Endothelial cell of umbilical vein (primary cell): ENCODE measurements around the gene RTN4. TPM values are rescaled to one million over a fixed set of nuclear protein-coding genes. Genes with fewer than 3 reads are reported as not detected.

ENCODE experiments used
- BruUV-seq: library from RNA; stranded (reverse); fragments of 400-500 nt; replicated peaks from 2 replicates; lab custom pipeline; 2021; lab: Mats Ljungman, UMichigan
- CTCF ChIA-PET: fragments of 300-600, 350-600 bp; sonication (Branson Sonifier 250); formaldehyde crosslinking; loops from one replicate; lab custom pipeline; 2021; ENCODE audit warnings: antibody characterized with exemption, inconsistent platforms; lab: Charles Lee
- POLR2A ChIA-PET: fragments of 300-600, 350-600 bp; sonication (Branson Sonifier 250); formaldehyde crosslinking; loops from one replicate; lab custom pipeline; 2021; ENCODE audit warnings: antibody characterized with exemption, inconsistent platforms; lab: Charles Lee
- DNase-seq: peaks from one replicate; pipeline ENCODE4 v3.0.0-alpha.2; 2011; ENCODE audit warnings: low read depth, low spot score
- FAIRE-seq: peaks from 2 replicates; lab custom pipeline; 2011; peaks lifted over from hg19 to GRCh38; lab: Jason Lieb, UNC
- H2AFZ ChIP-seq: 2 replicates; pipeline ENCODE4 v1.6.0; 2012; ENCODE audit warnings: low read depth, low read length, control low read depth, inconsistent platforms
- H3K27ac ChIP-seq: 2 replicates; pipeline ENCODE4 v1.5.1; 2011; ENCODE audit warnings: low read depth, mild to moderate bottlenecking, control low read depth, low read length, moderate library complexity; ENCODE audit not compliant: insufficient read depth
- H3K27me3 ChIP-seq, 2 experiments: 2 replicates each; pipeline versions ENCODE4 v1.6.0 to v1.6.1; 2011; ENCODE audit warnings: low read length in 2 of 2, mixed read lengths in 1 of 2; ENCODE audit not compliant: control insufficient read depth in 2 of 2, insufficient read depth in 2 of 2
- H3K36me3 ChIP-seq, 2 experiments: 2 replicates in 1 of 2; 3 replicates in 1 of 2; pipeline ENCODE4 v1.5.1; 2011; ENCODE audit warnings: low read length in 2 of 2, mild to moderate bottlenecking in 1 of 2, moderate library complexity in 1 of 2; ENCODE audit not compliant: control insufficient read depth in 2 of 2, insufficient read depth in 2 of 2; ENCODE audit errors: extremely low read depth in 1 of 2
- H3K4me1 ChIP-seq: 3 replicates; pipeline ENCODE4 v1.5.1; 2011; ENCODE audit warnings: mild to moderate bottlenecking, low read length; ENCODE audit not compliant: control insufficient read depth, insufficient read depth; ENCODE audit errors: extremely low read depth
- H3K4me2 ChIP-seq: 2 replicates; pipeline ENCODE4 v1.6.1; 2011; ENCODE audit warnings: low read length, control low read depth, mixed read lengths; ENCODE audit not compliant: insufficient read depth
- H3K4me3 ChIP-seq, 3 experiments: fragments of 200-600 bp in 1 of 3; sonication (generic), shearing (Covaris generic) in 1 of 3; replicated peaks in 1 of 3; 2 replicates each; pipeline ENCODE4 v1.5.1; 2011 to 2016; ENCODE audit warnings: control low read depth in 3 of 3, low read length in 3 of 3, mild to moderate bottlenecking in 2 of 3, inconsistent platforms in 1 of 3, low read depth in 1 of 3, moderate library complexity in 1 of 3; ENCODE audit not compliant: insufficient read depth in 1 of 3
- H3K79me2 ChIP-seq: 2 replicates; pipeline ENCODE4 v1.6.0; 2012; ENCODE audit warnings: low read length, inconsistent platforms; ENCODE audit not compliant: control insufficient read depth, insufficient read depth
- H3K9ac ChIP-seq: replicated peaks from 2 replicates; pipeline ENCODE3; 2011; ENCODE audit warnings: low read length, control low read depth; ENCODE audit not compliant: insufficient read depth; ENCODE audit errors: extremely low read depth
- H3K9me1 ChIP-seq: replicated peaks from 3 replicates; pipeline ENCODE4 v1.6.0; 2011; ENCODE audit warnings: mild to moderate bottlenecking, low read length; ENCODE audit not compliant: control insufficient read depth, insufficient read depth; ENCODE audit errors: extremely low read depth
- H3K9me3 ChIP-seq: replicated peaks from 2 replicates; pipeline ENCODE4 v1.5.1; 2012; ENCODE audit warnings: low read length, inconsistent platforms; ENCODE audit not compliant: control insufficient read depth, insufficient read depth
- H4K20me1 ChIP-seq: replicated peaks from 2 replicates; pipeline ENCODE3; 2011; ENCODE audit warnings: mild to moderate bottlenecking, low read length; ENCODE audit not compliant: control insufficient read depth, insufficient read depth; ENCODE audit errors: extremely low read depth
- EZH2 ChIP-seq: IDR thresholded peaks from 2 replicates; pipeline ENCODE4 v1.6.1; 2012; ENCODE audit warnings: borderline replicate concordance, low read depth, mild to moderate bottlenecking, moderate library complexity, low read length, inconsistent platforms; ENCODE audit not compliant: severe bottlenecking
- FOS ChIP-seq: IDR thresholded peaks from 2 replicates; pipeline ENCODE4 v1.6.1; 2011; ENCODE audit warnings: mild to moderate bottlenecking, low read length, moderate library complexity, borderline replicate concordance; ENCODE audit not compliant: insufficient read depth
- GATA2 ChIP-seq: IDR thresholded peaks from 2 replicates; pipeline ENCODE4 v1.7.0; 2011; ENCODE audit warnings: low read depth, mild to moderate bottlenecking, moderate library complexity, mixed read lengths, low read length; ENCODE audit not compliant: insufficient read length, insufficient read depth
- JUN ChIP-seq: IDR thresholded peaks from 2 replicates; pipeline ENCODE4 v1.6.1; 2011; ENCODE audit warnings: borderline replicate concordance, low read depth; ENCODE audit not compliant: insufficient read length, insufficient read depth
- MYC ChIP-seq: IDR thresholded peaks from one replicate; pipeline ENCODE4 v1.6.1; 2011; ENCODE audit warnings: mild to moderate bottlenecking, low read depth, low read length
- POLR2A ChIP-seq: IDR thresholded peaks from 2 replicates; pipeline ENCODE4 v1.6.1; 2012; ENCODE audit warnings: low read depth, mild to moderate bottlenecking, control low read depth, low read length
- POLR2AphosphoS5 ChIP-seq: IDR thresholded peaks from 2 replicates; pipeline ENCODE4 v1.6.1; 2012; ENCODE audit warnings: low read depth, mild to moderate bottlenecking, control low read depth, low read length, moderate library complexity; ENCODE audit not compliant: insufficient read depth
- dilution Hi-C: fragments of 300-500 bp; cut with MboI; formaldehyde crosslinking; loops from one replicate; pipeline ENCODE4 v1.15.0; 2019; ENCODE audit warnings: low sequenced_read_pairs; ENCODE audit not compliant: extremely low pct_ligation_motif_present
- intact Hi-C: fragments of 100-400 bp; cut with micrococcal nuclease; formaldehyde crosslinking; loops from one replicate; pipeline ENCODE4 v1.10.0; 2022
- polyA plus RNA-seq, 4 experiments: library from polyadenylated mRNA; depleted of rRNA in 3 of 4; stranded (reverse) in 3 of 4; unstranded in 1 of 4; fragments of >200 nt; gene quantifications; 2 replicates each; pipeline versions ENCODE4 v1.2.1 to v1.2.3, GENCODE V29; 2011 to 2012; ENCODE audit warnings: missing spikeins in 1 of 4
- total RNA-seq: library from RNA; stranded (reverse); gene quantifications from 2 replicates; pipeline ENCODE4 v1.2.3, GENCODE V29; 2021
- TF ChIP-seq, protein P1 (sequence below): IDR thresholded peaks from 2 replicates; pipeline ENCODE4 v1.6.1; 2011; ENCODE audit not compliant: insufficient read depth, insufficient read length
- TF ChIP-seq, protein P2 (sequence below), 2 donors: IDR thresholded peaks; 1 replicate in 1 of 2; 2 replicates in 1 of 2; pipeline ENCODE4 v1.5.1; 2011; ENCODE audit warnings: low read length in 2 of 2, mild to moderate bottlenecking in 2 of 2, moderate library complexity in 2 of 2, control low read depth in 1 of 2, inconsistent platforms in 1 of 2, low read depth in 1 of 2; ENCODE audit not compliant: insufficient read depth in 1 of 2; ENCODE audit errors: extremely low read depth in 1 of 2

Gene RTN4
- total and polyA plus RNA-seq, 2 donors (not counting 3 experiments of a cell fraction or from before 2014, with no cell fraction given), result 253 to 486 TPM

DNA sequence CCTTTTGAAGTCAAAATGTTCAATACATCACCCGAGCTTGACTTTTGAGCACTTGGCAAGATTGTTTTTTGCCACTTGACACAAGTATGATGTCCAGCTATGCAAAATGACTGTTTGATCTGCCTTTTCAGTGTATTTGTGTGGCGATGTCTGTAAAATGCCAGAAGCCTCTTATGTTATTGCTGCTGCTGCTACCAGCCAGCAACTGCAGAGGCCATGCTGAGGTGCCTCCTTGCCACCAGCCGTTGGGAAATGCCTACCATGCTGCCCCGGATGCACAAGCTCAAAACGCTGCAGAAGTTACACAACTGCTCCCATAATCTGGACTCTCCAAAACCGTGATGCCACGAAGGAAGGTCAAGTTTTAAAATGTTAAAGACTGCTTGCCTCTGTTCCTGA, 80.3 kb downstream of the RTN4 start:
- intact Hi-C loops (no loop called here), dilution Hi-C loops (no loop called here)
- no peak overlapping the region for H3K4me3 ChIP-seq
- H3K9ac ChIP-seq, result no peak overlapping the region
- TF ChIP-seq POLR2A (no peak), GATA2 (no peak), MYC (no peak), POLR2AphosphoS5 (no peak), FOS (no peak), EZH2 (no peak), JUN (no peak)
- TF ChIP-seq, protein P1, sequence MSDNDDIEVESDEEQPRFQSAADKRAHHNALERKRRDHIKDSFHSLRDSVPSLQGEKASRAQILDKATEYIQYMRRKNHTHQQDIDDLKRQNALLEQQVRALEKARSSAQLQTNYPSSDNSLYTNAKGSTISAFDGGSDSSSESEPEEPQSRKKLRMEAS, result no peak
- TF ChIP-seq, protein P2, sequence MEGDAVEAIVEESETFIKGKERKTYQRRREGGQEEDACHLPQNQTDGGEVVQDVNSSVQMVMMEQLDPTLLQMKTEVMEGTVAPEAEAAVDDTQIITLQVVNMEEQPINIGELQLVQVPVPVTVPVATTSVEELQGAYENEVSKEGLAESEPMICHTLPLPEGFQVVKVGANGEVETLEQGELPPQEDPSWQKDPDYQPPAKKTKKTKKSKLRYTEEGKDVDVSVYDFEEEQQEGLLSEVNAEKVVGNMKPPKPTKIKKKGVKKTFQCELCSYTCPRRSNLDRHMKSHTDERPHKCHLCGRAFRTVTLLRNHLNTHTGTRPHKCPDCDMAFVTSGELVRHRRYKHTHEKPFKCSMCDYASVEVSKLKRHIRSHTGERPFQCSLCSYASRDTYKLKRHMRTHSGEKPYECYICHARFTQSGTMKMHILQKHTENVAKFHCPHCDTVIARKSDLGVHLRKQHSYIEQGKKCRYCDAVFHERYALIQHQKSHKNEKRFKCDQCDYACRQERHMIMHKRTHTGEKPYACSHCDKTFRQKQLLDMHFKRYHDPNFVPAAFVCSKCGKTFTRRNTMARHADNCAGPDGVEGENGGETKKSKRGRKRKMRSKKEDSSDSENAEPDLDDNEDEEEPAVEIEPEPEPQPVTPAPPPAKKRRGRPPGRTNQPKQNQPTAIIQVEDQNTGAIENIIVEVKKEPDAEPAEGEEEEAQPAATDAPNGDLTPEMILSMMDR (IDR thresholded peaks at IDR 0.05; ENCODE audit: extremely low read depth in 1 of 2, insufficient read depth in 1 of 2, low read depth in 1 of 2, low read length in 2 of 2), result no peak
- DNase-seq (no peak), FAIRE-seq (no peak)
- no TSS peak for BruUV-seq
- peaks cover 3 to 30% of the 10 kb centered on the region in 2 experiments for H3K36me3 ChIP-seq
- no peak overlapping the region for H3K27ac ChIP-seq
- H3K4me1 ChIP-seq, result peaks cover 16% of the 10 kb centered on the region
- peaks cover 47% of the 10 kb centered on the region for H3K79me2 ChIP-seq
- H2AFZ ChIP-seq, result no peak overlapping the region
- CTCF ChIA-PET, result interaction anchor here (1.0 to 1.9 kb wide), 3 partner anchors 9 to 198 kb away, joined by 3 to 7 read pairs (median 3); no protein-coding TSS in a partner anchor
- no peaks in the 10 kb centered on the region for H3K27me3 ChIP-seq
- H4K20me1 ChIP-seq, result peaks cover 16% of the 10 kb centered on the region
- H3K4me2 ChIP-seq, result no peak overlapping the region
- POLR2A ChIA-PET, result no interaction called here
- no peaks in the 10 kb centered on the region for H3K9me1 ChIP-seq
- no peaks in the 10 kb centered on the region for H3K9me3 ChIP-seq
